Erythroblast (primary cell): ENCODE results near the gene HAUS6.

Experiments used
- GATA1 ChIP-seq: IDR thresholded peaks from 2 replicates; pipeline ENCODE4 v1.6.1; 2011; ENCODE audit warnings: low read depth, mild to moderate bottlenecking, control low read depth, low read length, moderate library complexity
- POLR2A ChIP-seq: IDR thresholded peaks from 2 replicates; pipeline ENCODE4 v1.6.1; 2011; ENCODE audit warnings: mild to moderate bottlenecking, low read length

DNA sequence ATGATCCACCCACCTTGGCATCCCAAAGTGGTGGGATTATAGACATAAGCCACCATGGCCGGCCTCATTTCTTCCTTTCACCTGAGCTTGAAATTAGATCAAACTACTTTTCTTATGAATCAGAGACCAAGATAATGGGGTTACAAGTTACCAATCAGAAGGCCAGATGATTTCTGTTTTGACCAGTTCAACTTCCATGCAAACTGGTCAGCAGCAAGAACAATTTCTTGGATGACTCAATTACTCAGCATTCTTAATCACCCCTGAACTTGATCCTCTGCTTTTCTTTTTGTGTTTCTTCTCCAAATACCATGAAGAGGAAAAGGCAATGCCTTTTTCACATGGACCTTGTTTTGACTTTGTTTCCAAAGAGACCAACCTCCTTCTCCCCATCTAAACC is 34.6 kb upstream of the HAUS6 start:
- TF ChIP-seq POLR2A (no peak), GATA1 (no peak)
